Endometrium (tissue), 2 donors: ENCODE measurements around the gene NRXN3.
"Not testable (repeated sequence)": the region's sequence is repeated elsewhere in the genome, so short reads cannot be mapped to it uniquely, and the experiment has no call there.

Experiments used
- FAIRE-seq: peaks from 2 replicates; lab custom pipeline; 2012; peaks lifted over from hg19 to GRCh38; lab: Jason Lieb, UNC
- donor health status: control.
- donor health status: control.

Gene NRXN3

DNA sequence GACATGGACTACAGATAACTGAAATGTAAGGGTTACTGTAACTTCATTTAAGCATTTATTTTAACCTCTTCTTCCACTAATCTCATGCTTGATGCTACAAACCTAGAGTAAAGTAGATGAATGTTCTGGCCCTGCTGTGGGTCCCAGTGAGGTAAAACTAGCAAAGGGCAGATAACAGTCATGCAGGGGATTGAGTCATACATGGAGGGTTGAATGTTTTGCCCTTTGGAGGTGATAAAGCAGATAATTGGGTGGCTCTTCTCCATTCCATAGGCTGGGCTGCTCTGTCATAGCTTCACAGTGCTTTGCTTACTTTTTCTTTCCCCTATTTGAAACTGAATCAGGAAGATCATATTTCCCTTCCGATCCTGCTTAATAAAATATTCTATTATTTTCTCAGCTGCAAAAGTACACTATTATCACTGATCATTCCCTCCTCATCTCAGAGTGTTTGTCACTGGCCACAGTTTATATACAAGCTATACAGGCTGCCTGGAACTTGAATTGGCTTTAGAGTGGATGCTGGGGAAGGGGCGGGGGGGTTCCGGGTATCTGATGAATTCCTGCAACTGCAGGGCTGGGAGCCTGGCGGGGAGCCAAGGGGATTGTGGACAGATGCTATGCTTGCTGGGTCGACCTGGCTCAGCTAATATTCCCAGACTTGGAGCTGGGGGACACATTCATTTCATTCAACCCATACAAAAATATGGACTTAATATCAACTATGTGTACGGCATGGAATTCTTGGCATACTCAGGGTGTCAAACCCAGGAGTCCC, 235.1 kb downstream of the NRXN3 start:
- FAIRE-seq: no peak

DNA sequence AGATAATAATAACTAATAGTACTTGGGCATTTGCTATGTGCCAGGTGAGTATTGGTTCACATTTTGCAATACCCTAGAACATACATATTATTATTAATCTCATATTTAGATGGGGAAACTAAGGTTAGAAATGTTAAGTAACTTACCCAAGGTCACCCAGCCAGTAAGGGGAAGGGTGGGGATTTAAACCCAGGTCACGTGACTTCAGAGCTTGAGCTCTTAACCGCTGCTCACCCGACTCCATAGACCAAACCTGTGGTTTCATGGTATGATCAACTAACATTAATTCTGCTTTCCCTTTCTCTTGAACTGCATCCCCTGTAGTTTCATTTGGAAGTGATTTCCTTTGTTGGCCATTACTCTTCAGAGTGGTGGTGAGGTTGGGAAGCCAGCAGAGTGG, 242.3 kb downstream of the NRXN3 start:
- no peak for FAIRE-seq

DNA sequence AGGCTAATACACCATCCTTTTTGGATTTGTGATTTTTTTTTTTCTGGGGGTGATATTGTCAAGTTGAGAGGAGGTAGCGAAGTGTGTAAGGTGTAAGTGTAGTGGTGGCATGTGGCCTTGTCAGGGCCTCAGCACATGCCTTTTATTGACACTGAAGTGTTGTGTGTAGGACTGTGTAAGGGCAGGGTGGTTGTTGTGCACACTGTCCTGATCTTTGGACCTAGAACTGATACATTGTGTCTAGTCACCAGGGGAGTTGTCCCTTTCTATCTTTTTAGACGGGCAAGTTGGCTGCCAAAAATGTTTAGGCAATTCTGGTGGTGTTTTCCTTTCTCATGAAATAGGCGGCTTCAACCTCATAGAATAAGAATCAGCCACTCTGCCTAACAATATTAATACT, 244.0 kb downstream of the NRXN3 start:
- FAIRE-seq: no peak

DNA sequence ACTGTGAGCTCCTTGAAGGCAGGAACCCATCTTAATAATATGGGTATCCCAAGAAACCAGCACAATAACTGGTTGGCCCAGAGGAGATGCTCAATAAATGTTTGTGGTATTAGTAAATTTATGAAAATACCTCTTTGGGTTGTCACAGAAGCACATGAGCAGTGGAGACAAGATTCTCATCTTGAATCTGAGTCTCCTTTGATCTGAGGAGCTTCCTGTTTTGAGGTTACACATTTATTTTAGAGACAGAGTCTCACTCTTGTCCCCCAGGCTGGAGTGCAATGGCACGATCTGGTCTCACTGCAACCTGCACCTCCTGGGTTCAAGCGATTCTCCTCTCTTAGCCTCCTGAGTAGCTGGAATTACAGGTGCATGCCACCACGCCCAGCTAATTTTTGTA, 247.4 kb downstream of the NRXN3 start:
- no peak for FAIRE-seq

DNA sequence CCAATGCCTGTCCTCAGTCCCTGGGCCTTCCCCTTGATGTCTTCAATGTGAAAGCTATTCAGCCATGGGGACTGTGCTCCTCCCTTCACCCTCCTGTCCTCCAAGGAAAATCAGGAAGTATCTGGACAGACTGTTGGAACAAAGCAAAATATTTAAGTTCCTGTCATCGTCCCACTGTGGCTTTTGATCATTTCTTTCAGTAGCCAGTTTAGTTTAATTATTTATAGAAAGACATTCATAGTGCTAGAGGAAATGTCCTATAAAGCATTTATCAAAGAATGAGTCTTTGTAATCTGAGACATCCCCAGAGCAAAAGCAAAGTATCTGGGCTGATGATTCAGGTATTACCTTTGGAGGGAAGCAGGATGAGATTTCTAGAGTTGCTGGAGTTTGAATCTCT, 254.1 kb downstream of the NRXN3 start:
- no peak for FAIRE-seq

DNA sequence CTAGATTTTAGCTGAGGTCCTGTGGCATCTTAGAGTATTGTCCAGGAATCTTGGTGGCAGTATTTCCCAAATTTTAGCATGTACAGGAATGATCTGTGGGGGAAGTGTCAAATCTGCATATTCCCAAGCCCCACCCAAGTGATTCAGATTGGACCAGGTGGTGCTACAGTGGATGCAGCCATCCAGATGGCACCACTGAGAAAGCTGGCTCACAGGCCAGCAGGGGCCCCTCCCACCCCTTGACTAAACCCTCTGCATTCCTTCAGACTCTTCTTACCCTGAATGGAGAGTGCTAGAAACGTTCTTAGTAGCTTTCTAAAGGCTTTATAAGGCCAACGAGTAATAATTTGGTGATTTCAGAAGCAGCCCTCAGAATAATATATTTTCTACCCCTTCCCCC, 255.2 kb downstream of the NRXN3 start:
- FAIRE-seq: no peak

DNA sequence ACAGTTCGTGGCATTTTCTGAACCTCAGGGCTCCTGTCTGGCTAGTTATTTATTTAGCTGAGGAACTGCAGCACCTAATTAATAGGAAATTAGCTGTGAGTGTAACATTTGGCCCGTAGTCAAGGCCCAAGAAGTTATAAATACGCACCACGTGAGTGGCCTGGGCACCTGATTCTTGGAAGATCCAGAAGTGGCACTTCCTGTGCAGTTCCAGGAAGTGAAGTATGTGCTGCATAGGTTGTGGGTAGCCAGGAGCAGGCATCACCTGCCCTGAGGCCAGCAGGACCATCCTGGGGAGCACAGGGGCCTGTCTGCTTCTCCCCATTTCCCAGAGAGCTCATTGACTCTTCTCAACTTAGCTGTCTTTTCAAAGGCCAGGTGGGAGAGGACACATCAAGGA, 255.6 kb downstream of the NRXN3 start:
- no peak for FAIRE-seq

DNA sequence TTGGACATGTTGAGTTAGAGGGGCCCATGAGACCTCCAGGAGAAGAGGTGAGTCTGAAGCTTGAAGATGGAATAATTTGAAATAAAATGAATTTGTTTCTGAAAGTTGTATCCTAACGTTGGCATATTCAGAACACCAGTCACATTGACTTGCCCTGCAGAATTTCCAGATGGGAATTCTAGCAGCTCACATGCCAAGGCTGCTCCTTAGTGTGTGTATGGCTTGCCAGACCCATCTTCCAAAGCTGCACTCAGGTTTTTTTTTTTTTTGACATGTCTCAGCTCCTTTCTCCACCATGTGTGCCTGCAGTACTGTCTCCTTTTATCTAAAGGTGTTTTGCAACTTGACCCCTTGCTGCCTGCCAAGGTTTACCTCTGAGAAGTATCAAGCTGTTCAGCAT, 261.9 kb downstream of the NRXN3 start:
- FAIRE-seq: no peak

DNA sequence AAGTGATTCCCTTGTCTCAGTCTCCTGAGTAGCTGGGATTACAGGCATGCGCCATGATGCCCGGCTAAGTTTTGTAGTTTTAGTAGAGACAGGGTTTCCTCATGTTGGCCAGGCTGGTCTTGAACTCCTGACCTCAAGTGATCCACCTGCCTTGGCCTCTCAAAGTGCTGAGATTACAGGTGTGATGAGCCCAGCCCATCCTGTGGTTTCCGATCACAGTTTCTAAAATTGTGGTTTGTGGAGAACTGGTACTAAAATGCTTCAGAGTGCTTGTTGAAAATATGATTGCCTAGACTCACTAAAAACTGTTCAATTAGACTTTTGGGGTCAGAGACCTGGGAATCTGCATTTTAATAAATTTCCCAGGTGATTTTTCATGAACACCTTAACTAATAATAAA, 267.3 kb downstream of the NRXN3 start:
- FAIRE-seq: not testable (repeated sequence)

DNA sequence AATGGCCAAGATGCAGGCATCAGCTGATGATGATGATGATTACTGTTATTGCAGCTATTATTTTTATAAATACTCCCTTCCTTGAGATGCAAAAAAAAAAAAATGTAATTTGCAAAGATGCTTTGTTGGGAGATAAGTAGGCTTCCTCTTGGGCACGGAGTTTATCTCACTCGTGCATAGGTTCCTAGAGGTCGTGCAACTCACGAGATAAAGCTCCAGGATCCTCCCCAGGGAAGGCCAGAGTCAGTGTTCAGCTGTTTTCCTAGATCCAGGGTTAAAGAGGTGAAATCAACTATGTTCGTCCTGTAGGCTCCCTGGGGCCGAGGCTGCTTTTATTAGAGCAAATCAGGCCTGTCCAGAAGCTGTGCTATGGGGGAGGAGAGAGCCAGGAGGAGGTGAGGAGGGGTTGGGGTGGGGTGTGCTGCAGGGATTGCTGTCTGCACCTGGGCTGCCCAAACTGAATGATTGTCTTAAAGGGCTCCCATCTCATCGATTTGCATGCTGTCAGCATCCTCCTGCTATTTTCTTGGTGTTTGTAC, 270.3 kb downstream of the NRXN3 start:
- FAIRE-seq: no peak

DNA sequence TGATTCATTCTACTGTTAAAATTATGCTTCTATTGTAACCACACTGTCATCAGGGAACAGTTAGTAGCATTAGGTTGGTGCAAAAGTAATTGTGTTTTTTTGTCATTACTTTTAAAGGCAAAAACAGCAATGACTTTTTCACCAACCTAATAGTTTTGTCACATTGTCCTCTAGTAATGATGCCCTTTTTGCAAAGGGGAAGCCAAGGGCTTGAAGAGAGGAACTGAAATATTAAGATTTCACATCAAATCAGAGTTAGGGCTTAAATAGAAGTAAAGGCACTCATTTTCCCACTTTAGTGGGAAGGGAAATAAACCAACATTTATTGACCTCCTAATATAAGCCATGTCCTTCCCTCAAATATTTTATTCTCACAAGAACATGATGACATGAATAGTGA, 273.7 kb downstream of the NRXN3 start:
- no peak for FAIRE-seq

DNA sequence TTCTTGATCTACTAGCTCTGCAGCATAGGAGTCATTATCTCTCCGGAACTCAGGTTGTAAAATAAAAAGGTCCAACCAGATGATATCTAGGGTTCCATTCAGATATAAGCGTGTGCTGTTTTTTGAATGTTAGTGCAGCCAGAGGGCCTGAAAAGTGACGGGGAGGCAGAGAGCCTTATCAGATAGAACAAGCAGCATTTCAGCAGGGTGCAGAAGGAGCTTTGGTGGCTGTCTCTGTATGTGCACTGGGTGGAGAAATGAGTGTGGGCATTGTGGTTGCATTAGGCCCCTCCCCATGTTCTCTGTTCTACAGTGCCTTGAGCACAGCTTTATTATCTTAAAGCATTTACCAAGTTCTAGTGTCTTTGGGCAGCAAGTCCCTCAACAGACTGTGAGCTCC, 275.1 kb downstream of the NRXN3 start:
- FAIRE-seq: no peak

DNA sequence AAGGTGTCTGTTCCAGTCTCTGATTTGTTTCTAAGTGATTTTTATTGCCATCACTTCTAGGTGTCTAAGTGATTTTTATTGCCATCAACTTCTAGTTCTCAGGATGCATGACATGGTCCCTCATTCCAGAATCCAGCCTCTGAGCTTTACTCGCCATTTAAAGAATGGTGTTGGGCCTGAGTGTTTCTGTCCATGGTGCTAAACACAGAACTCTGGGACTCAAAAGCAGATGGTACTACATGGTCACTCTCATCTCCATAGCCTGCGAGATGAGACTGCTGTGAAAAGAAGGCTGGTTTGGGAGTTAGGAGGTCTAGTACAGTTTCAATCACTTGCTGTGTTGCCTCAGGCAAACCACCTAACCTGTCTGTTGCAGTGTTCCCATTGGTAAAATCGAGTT, 276.6 kb downstream of the NRXN3 start:
- no peak for FAIRE-seq

DNA sequence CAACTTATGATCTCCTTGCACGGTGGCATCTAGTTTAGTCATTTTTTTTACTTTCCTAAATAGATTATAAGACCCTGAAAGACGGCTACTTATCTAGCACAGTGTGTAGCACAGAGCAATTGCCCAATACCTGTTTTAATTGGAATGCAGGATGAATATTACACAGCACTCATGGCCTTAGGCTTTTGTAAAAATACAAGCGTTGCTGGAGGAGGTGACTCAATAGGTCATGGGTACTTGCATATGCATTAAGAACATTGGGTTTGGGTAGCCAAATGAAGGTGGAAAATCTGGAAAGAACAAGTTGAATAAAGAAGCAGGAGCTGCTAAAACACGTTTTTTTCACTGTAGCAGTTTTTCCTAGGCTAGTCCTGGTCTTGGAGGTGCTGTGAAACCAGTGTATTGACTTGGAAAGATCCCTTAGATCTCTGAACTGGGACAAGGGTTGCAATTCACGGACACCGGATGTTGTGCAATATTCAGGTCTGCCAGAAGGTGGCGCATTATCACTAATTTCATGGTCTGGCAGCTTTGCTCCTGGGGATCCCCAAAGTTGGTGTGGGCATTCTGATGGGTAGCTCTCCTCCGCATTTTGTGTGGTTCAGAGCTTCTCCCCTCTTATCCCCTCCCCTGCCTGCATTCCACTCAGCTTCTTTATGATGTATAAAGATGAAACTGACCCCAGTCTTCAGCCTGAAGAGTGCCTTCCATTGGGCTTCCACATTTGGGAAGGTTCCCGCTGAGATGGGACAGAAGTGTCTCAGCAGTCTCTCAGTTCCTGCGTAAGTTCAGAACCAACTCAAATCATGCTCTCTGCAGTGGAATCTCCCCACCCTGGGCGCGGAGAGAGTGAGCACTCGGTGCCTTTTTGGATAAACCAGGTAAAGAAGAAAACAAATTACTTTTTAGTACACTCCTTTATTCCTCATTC, 278.3 kb downstream of the NRXN3 start:
- FAIRE-seq: no peak

DNA sequence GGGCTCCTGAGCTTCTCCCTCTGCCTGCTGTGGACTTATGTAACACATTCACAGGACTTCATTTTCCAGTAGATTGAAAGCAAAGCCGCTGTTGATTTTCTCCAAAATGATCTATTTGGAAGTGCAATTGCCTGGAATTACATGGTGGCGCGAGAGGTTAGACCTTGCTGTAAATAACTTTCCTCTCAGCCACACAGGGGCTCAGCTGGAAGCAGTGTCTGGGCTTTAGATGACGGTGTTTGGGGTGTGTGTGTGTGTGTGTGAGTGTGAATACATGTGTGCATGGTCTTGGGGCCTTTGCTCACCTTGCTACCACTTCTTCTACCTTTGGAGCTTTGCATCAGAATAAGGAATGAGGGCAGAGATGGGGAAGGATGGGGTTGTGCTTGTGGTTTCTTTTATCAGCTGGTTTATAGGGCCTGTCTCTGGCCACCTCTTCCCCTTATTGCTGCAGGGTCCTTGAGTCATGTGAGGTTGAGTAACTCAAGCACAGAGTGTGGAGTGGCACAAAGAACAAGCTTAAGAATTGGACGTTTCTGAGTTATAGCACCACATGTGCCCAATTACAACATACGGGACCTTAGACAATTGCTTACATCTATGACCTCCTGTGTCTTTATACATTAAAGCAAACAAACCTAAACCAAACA, 280.6 kb downstream of the NRXN3 start:
- no peak for FAIRE-seq

DNA sequence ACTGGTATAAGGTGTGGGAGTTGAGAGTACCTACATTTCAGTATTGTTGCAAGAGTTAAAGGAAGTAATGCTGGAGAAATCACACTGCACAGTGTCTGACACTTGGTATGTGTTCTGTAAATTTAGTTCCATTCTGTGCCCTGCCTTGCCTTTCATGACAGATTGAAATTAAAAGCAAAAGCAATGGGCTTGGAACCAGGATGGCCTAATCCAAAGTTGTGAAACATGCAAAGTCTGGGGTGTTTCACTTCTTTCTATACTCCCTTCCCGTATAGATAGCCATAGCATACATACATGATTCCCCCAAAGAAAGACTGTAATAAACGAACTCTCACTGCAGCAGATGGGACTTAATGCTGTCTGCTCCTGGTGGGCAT, 281.1 kb downstream of the NRXN3 start:
- no peak for FAIRE-seq

DNA sequence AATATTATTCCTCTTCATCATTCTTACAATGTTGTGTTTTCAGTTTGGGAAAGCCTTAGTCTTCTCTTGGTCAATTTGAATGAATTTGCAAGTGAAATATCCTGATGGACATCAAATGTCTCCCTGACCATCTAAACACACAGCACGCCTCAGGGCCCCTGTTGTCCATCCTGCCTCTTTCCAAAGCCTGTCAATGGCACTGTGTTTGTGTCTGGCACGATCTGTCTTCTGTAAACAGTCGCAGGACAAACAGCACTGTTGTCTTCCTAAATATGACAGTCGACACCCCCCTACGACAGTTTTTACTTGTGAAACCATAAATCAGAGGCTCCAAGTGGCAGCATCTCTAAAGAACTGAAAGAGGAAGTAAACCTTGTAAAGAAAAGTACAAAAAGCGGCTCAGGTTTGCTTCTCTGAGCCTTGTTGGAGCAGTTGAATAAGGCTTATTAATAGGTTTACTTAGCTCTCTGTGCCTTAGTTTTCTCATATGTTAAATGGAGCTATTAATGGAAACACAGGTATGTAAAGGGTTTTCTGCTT, 285.8 kb downstream of the NRXN3 start:
- no peak for FAIRE-seq

DNA sequence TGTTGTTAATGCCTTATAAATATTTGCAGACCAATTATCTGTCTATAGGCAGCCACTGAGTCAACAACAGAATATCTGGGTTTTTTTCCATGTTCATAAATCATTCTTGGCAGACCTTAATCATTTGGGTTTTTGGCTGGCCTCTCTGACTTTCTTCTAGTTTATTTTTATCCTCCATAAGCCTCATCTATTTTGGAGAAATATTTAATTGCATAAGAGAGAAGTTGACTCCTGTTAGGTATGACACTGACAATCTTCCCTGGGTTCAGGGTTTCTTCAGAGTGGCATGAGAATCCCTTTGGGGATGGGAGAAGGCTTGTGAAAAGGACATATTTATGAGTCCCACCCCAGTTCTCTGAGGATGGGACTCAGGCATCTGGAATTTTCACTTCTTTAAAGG, 299.8 kb downstream of the NRXN3 start:
- FAIRE-seq: no peak

DNA sequence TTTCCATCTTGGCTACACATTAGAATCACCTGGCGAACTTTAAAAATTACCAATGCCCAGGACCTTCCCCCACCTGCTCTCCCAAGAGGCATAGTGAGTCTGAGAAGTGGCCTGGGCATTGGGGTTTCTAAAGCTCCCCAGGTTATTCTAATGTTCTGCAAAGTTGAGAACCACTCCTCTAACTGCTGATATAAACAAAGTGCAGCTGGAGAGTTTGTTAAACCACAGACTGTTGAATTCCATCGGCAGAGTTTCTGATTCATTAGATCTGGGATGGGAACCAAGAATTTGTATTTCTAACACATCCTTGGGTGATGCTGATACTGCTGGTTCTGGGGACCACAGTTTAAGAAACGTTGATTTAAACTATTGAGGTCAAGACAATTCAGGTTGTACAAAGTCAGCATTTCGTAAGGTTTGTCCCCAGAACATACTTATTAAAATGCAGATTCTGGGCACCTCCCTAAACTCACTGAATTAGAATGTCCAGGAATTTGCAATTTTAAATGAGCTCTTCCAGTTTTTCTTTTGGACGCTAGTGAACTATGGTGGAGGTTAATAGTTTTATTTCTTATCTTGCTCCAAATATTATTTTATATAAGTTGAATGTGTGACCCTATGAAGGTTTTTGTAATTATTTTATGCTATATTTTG, 309.1 kb downstream of the NRXN3 start:
- no peak for FAIRE-seq

DNA sequence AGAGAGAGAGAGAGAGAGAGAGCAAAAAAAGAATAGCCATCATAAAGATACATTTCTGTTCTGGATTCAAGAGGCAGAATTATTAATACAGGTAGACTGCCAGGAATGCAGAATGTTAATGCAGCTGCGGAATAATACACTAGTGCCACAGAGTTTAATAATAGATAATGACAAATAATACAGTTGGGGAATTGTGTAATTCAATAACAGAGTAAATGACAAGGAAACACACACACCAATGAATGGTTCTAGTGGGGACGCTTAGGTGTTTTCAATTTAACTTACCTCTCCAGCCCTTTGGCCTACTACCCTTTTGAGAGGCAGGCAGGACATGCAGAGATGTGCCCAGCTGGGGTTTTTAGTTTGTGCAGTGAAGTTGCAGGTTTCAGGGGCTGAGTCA, 313.9 kb downstream of the NRXN3 start:
- FAIRE-seq: no peak

DNA sequence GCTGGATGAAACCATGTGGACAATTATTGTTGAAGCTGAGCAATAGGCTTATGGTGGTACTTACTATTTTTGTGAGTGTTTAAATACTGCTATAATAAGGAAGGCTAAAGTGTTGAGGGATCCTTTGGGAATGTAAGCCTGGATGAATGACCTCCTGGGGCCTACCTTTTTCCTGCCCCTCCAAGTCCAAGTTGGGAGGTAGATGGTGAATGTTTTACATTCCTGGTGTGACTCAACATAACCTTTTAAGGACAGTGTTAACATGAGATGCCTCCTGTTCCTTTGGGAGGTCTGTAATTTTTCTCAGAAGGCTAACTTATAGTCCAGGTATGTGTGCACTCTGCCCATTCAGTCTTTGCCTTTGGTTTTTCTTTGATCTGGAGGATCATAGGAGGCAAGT, 315.9 kb downstream of the NRXN3 start:
- FAIRE-seq: no peak

DNA sequence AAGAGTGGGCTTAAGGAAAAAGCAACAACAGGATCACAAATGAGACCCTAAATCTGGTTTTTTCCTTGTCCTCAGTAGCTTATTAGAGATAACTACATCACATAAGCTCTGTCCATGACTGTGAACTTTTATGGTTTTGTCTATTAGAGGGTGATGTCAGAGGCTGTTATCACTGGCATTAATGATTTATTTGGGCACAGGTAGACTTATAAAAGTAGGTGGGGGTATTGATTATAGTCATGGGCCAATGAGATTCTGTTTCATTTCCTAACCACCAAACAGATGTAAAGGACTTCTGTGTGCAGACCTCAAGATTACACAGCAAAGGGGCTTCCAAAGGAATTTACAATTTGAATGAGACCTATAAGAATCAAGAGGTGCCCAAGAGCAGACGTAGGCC, 316.4 kb downstream of the NRXN3 start:
- no peak for FAIRE-seq
